Measurements from ENCODE around the gene MMP13.
"Not testable (repeated sequence)": the region's sequence is repeated elsewhere in the genome, so short reads cannot be mapped to it uniquely, and the experiment has no call there.

The MMP13 gene

GRCh38 chr11:102903895-102904294 is 51.6 kb downstream of the MMP13 start:
- in situ Hi-C loops (cut with HindIII; ENCODE audit: low sequenced_read_pairs), result not testable (repeated sequence)

GRCh38 chr11:102900346-102900745 is 55.2 kb downstream of the MMP13 start:
- in situ Hi-C loops (cut with HindIII; ENCODE audit: low sequenced_read_pairs), result no loop called here
